Progenitor cell of endocrine pancreas (in vitro differentiated cells): Measurements from ENCODE around the gene NOL4L. TPM values are rescaled to one million over a fixed set of nuclear protein-coding genes. Genes with fewer than 3 reads are reported as not detected.

Experiments used
- DNase-seq: peaks from one replicate; pipeline ENCODE4 v3.0.0; 2021; ENCODE audit warnings: low spot score; ENCODE audit not compliant: unreplicated experiment
- H3K27ac Mint-ChIP-seq: 2 replicates; pipeline ENCODE4 v1.8.0; 2021; ENCODE audit warnings: mild to moderate bottlenecking, moderate library complexity, mixed read lengths
- H3K27me3 Mint-ChIP-seq: 2 replicates; pipeline ENCODE4 v1.8.0; 2021; ENCODE audit warnings: mixed read lengths
- H3K36me3 Mint-ChIP-seq: 2 replicates; pipeline ENCODE4 v1.8.0; 2022; ENCODE audit warnings: mixed read lengths; ENCODE audit not compliant: insufficient read depth
- H3K4me1 Mint-ChIP-seq: 2 replicates; pipeline ENCODE4 v1.8.0; 2021; ENCODE audit warnings: low read depth, mixed read lengths
- H3K4me3 Mint-ChIP-seq: 2 replicates; pipeline ENCODE4 v1.8.0; 2021; ENCODE audit warnings: low read depth, mild to moderate bottlenecking, moderate library complexity, mixed read lengths
- H3K9me3 Mint-ChIP-seq: 2 replicates; pipeline ENCODE4 v1.8.0; 2021; ENCODE audit warnings: low read depth, mixed read lengths
- CTCF ChIP-seq: fragments of 200-600 bp; sonication (generic); IDR thresholded peaks from one replicate; pipeline ENCODE4 v1.5.0; 2021; ENCODE audit warnings: antibody characterized with exemption, mild to moderate bottlenecking; ENCODE audit not compliant: unreplicated experiment
- total RNA-seq: library from RNA; stranded (reverse); gene quantifications from 2 replicates; pipeline ENCODE4 v1.2.1, GENCODE V29; 2021

Gene NOL4L
- total RNA-seq, 1 donor from 2014 or later: 90.4 TPM

GRCh38 chr20:32569380-32570305, 15.5 kb downstream of the NOL4L start:
- no peak for DNase-seq
- TF ChIP-seq CTCF: no peak
- Mint-ChIP-seq H3K36me3 (no peaks in the 10 kb centered on the region), H3K9me3 (no peaks in the 10 kb centered on the region), H3K27ac (no peak overlapping the region), H3K4me3 (no peak overlapping the region), H3K27me3 (peaks cover 9% of the 10 kb centered on the region), H3K4me1 (no peaks in the 10 kb centered on the region)

- Mint-ChIP-seq H3K9me3 (no peaks in the 10 kb centered on the region), H3K27ac (no peak overlapping the region), H3K4me1 (no peaks in the 10 kb centered on the region), H3K36me3 (no peaks in the 10 kb centered on the region), H3K4me3 (no peak overlapping the region), H3K27me3 (peaks cover 9% of the 10 kb centered on the region)
- TF ChIP-seq CTCF: no peak
- no peak for DNase-seq
Measured at GRCh38 chr20:32569018-32569379, 16.1 kb downstream of the NOL4L start.

GRCh38 chr20:32567384-32568178, 17.6 kb downstream of the NOL4L start:
- H3K27me3 Mint-ChIP-seq: peaks cover 8% of the 10 kb centered on the region
- no peaks in the 10 kb centered on the region for H3K36me3 Mint-ChIP-seq
- peaks cover under 1% of the 10 kb centered on the region for H3K4me1 Mint-ChIP-seq
- DNase-seq: no peak
- TF ChIP-seq CTCF: no peak
- H3K27ac Mint-ChIP-seq: no peak overlapping the region
- no peaks in the 10 kb centered on the region for H3K9me3 Mint-ChIP-seq
- H3K4me3 Mint-ChIP-seq: no peak overlapping the region

GRCh38 chr20:32566379-32567374, 18.5 kb downstream of the NOL4L start:
- no peak for DNase-seq
- Mint-ChIP-seq H3K4me1 (peaks cover 7% of the 10 kb centered on the region), H3K27ac (peak overlapping the region; percentile 20), H3K27me3 (peaks cover 11% of the 10 kb centered on the region), H3K36me3 (no peaks in the 10 kb centered on the region), H3K4me3 (no peak overlapping the region), H3K9me3 (no peaks in the 10 kb centered on the region)
- TF ChIP-seq CTCF: no peak

GRCh38 chr20:32565735-32566032, 19.4 kb downstream of the NOL4L start:
- Mint-ChIP-seq H3K9me3 (no peaks in the 10 kb centered on the region), H3K27me3 (peaks cover 8% of the 10 kb centered on the region), H3K4me1 (peaks cover 15% of the 10 kb centered on the region), H3K27ac (no peak overlapping the region), H3K36me3 (no peaks in the 10 kb centered on the region), H3K4me3 (no peak overlapping the region)
- DNase-seq: no peak
- no peak for TF ChIP-seq CTCF
